ENCODE data around the gene CA12. TPM values are rescaled to one million over a fixed set of nuclear protein-coding genes. Genes with fewer than 3 reads are reported as not detected.

CA12 gene
- total and polyA plus RNA-seq, 2 of the 8 experiments (the other 6 are each of a cell fraction or from before 2014, with no cell fraction given): 4.7 to 4.9 TPM

DNA sequence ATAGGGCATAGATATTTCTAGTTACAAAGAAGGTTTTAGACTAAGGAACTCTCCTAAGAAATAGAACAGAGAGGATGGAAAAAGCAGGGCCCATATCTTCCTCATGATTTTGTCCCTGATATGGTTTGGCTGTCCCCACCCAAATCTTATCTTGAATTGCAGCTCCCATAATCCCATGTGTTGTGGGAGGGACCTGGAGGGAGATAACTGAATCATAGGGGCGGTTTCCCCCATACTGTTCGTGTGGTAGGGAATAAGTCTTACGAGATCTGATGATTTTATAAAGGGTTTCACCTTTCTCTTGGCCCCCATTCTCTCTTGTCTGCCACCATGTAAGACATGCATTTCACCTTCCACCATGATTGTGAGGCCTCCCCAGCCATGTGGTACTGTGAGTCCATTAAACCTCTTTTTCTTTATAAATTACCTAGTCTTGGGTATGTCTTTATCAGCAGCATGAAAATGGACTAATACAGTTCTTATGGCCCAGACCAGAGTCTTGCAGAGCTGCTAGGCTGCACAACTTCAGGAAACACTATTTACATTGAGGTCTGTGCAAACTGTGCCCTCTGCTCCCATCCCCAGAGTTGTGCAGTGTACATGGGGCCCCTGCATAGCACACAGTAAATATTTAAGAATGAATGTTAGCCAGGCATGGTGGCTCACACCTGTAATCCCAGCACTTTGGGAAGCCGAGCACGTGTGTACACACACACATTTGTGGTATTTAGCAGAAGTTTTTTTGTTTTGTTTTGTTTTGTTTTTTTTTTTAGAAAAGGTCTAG is 20.3 kb upstream of the CA12 start:
- 94% methylated on average over 5 of the region's 5 CpGs; no CpG with 5 or more reads in 1 of the 2 experiments for WGBS, 2 experiments (ENCODE audit: extremely low coverage in 1 of 2, insufficient coverage in 1 of 2, insufficient read length in 1 of 2, insufficient replicate concordance in 2 of 2, low coverage in 1 of 2, low lambda C conversion rate in 2 of 2, missing lambda C conversion rate in 1 of 2)
- no peak overlapping the region for H3K23ac ChIP-seq (ENCODE audit: insufficient read length)
- no peaks in the 10 kb centered on the region for H4K20me1 ChIP-seq (replicated peaks in 1 of 2; ENCODE audit: control insufficient read depth in 1 of 2, insufficient read depth in 2 of 2, low read length in 2 of 2)
- no peak overlapping the region for H3K9ac ChIP-seq (replicated peaks in 1 of 4; ENCODE audit: extremely low read depth in 1 of 4, low read depth in 3 of 4, low read length in 3 of 4)
- no peak overlapping the region for H3K18ac ChIP-seq (ENCODE audit: extremely low read depth, low read length)
- H3K4me3 ChIP-seq (ENCODE audit: extremely low read depth in 1 of 4, insufficient read depth in 2 of 4, low read depth in 3 of 4, low read length in 4 of 4): no peak overlapping the region
- no peak overlapping the region for H2BK20ac ChIP-seq (ENCODE audit: low read length)
- DNase-seq (ENCODE audit: low read depth in 1 of 2, low spot score in 2 of 2): no peak
- H3K27ac ChIP-seq (ENCODE audit: low read depth, low read length): no peak overlapping the region
- TF ChIP-seq NRF1 (IDR thresholded peaks at IDR 0.05; ENCODE audit: low read depth, low read length): no peak
- TF ChIP-seq, protein P1, sequence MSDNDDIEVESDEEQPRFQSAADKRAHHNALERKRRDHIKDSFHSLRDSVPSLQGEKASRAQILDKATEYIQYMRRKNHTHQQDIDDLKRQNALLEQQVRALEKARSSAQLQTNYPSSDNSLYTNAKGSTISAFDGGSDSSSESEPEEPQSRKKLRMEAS (IDR thresholded peaks at IDR 0.05): no peak
- TF ChIP-seq CREB1 (IDR thresholded peaks at IDR 0.05): no peak
- H3K4me1 ChIP-seq (replicated peaks in 1 of 4; ENCODE audit: control insufficient read depth in 3 of 4, insufficient read depth in 4 of 4, low read length in 3 of 4): no peaks in the 10 kb centered on the region
- no peak overlapping the region for H3K4ac ChIP-seq (replicated peaks; ENCODE audit: insufficient read length, low read depth, low read length)
- no peak overlapping the region for H3K14ac ChIP-seq (ENCODE audit: insufficient read length)
- H3K56ac ChIP-seq (replicated peaks; ENCODE audit: insufficient read length, low read depth, low read length): no peak overlapping the region
- ChIA-PET CTCF (ENCODE audit: partially characterized antibody) (interaction anchor here (0.7 to 2.8 kb wide), 29 partner anchors 10 to 234 kb away, joined by 3 to 25 read pairs (median 4); no protein-coding TSS in a partner anchor), POLR2A (ENCODE audit: partially characterized antibody) (no interaction called here)
- no peak overlapping the region for H4K5ac ChIP-seq (ENCODE audit: insufficient read length, low read depth, low read length)
- H3K79me1 ChIP-seq (ENCODE audit: low read depth, low read length): no peaks in the 10 kb centered on the region
- no peak for FAIRE-seq
- no peak overlapping the region for H2AFZ ChIP-seq (ENCODE audit: low read length)
- H3K27me3 ChIP-seq (replicated peaks in 1 of 4; ENCODE audit: control insufficient read depth in 3 of 4, extremely low read depth in 1 of 4, insufficient read depth in 3 of 4, low read length in 3 of 4): no peaks in the 10 kb centered on the region; a peak in 1 of 7 replicates
- H3K79me2 ChIP-seq (ENCODE audit: control insufficient read depth in 1 of 2, insufficient read depth in 2 of 2, low read length in 2 of 2): no peaks in the 10 kb centered on the region
- H3K4me2 ChIP-seq (ENCODE audit: insufficient read depth in 1 of 2, low read depth in 2 of 2, low read length in 2 of 2): no peak overlapping the region
- no peak overlapping the region for H2BK120ac ChIP-seq (replicated peaks; ENCODE audit: low read depth, low read length)
- no peak overlapping the region for H4K91ac ChIP-seq (replicated peaks; ENCODE audit: insufficient read length, low read length)
- H3K36me3 ChIP-seq (ENCODE audit: control insufficient read depth in 2 of 4, insufficient read depth in 4 of 4, low read length in 3 of 4): no peaks in the 10 kb centered on the region
- no peak overlapping the region; the same call in 1 of the 2 replicates for H4K8ac ChIP-seq (ENCODE audit: extremely low read depth, insufficient read depth, low read length)
- no peak overlapping the region for H2AK5ac ChIP-seq (ENCODE audit: low read depth, low read length)
- no peak overlapping the region for H2BK15ac ChIP-seq (ENCODE audit: low read length)
- no peak overlapping the region for H2BK12ac ChIP-seq (ENCODE audit: low read depth, low read length)
- no peaks in the 10 kb centered on the region for H3K23me2 ChIP-seq (ENCODE audit: low read depth, low read length)
- no peaks in the 10 kb centered on the region for H3K9me3 ChIP-seq (ENCODE audit: insufficient read depth in 2 of 2, low read depth in 1 of 2, low read length in 1 of 2)
- no peak overlapping the region for H2BK5ac ChIP-seq (ENCODE audit: low read depth, low read length)
